Adrenal gland (tissue), 12 donors: ENCODE measurements around the gene KRTAP5-4. TPM values are rescaled to one million over a fixed set of nuclear protein-coding genes. Genes with fewer than 3 reads are reported as not detected.
"Not testable (repeated sequence)": the region's sequence is repeated elsewhere in the genome, so short reads cannot be mapped to it uniquely, and the experiment has no call there.

Experiments used
- DNase-seq, 7 donors: peaks; one replicate each; pipeline ENCODE4 v3.0.0-alpha.2; 2019 to 2020
- H3K27ac ChIP-seq, 5 donors: fragments of 200-600 bp; sonication (generic) in 4 of 5; 1 replicate in 3 of 5; 2 replicates in 2 of 5; pipeline versions ENCODE4 v1.5.1 to v1.8.0; 2016 to 2020; ENCODE audit warnings: mild to moderate bottlenecking in 1 of 5
- H3K27me3 ChIP-seq: fragments of 200-600 bp; 2 replicates; pipeline ENCODE4 v1.8.0; 2021
- H3K36me3 ChIP-seq, 2 donors: fragments of 200-600 bp; replicated peaks in 1 of 2; 1 replicate in 1 of 2; 2 replicates in 1 of 2; pipeline versions ENCODE4 v1.5.1 to v1.8.0; 2018 to 2022
- H3K4me1 ChIP-seq, 2 donors: fragments of 200-600 bp; replicated peaks in 1 of 2; 1 replicate in 1 of 2; 2 replicates in 1 of 2; pipeline versions ENCODE4 v1.5.1 to v1.8.0; 2018 to 2021
- H3K4me3 ChIP-seq, 4 donors: fragments of 200-600 bp; sonication (generic) in 3 of 4; one replicate each; pipeline ENCODE4 v1.5.1; 2016 to 2018
- H3K9me3 ChIP-seq, 3 donors: fragments of 200-600 bp; sonication (generic) in 1 of 3; replicated peaks in 1 of 3; 1 replicate in 2 of 3; 2 replicates in 1 of 3; pipeline versions ENCODE4 v1.5.1 to v1.8.0; 2016 to 2021
- POLR2A ChIP-seq, 2 donors: fragments of 450-650 bp; IDR thresholded peaks; one replicate each; pipeline ENCODE4 v1.6.1; 2017; ENCODE audit warnings: antibody characterized with exemption in 2 of 2, mild to moderate bottlenecking in 2 of 2, moderate library complexity in 1 of 2
- WGBS, 4 donors: extraction: QIAGEN DNeasy Blood & Tissue Kit in 2 of 4; methylation state at CpG; one replicate each; pipeline versions ENCODE4 v1.1.5 to v1.1.7; 2013 to 2017; 5-methylcytosine and 5-hydroxymethylcytosine counted together
- intact Hi-C, 2 donors: fragments of 100-400 bp; cut with DNase I; formaldehyde crosslinking; loops; one replicate each; pipeline versions ENCODE4 v1.14.1 to v1.15.0; 2022 to 2023
- polyA plus RNA-seq, 3 donors: library from polyadenylated mRNA; stranded (reverse); fragments of 200-250 nt in 2 of 3; fragments of 350-450 nt in 1 of 3; fragmentation: Illumina TruSeq in 1 of 3; extraction: RNeasy Lipid Tissue Mini Kit (QIAGEN cat#74804) in 1 of 3; gene quantifications; one replicate each; pipeline ENCODE4 v1.2.3, GENCODE V29; 2013 to 2014
- total RNA-seq, 9 donors: library from RNA; depleted of rRNA in 4 of 9; stranded (reverse); fragments of >200 nt in 4 of 9; fragments of 120-200 nt in 1 of 9; fragmentation: NEBNext Ultra II Directional in 1 of 9; extraction: Animal tissue kit (Norgen Biotek cat#: 25700) in 1 of 9; gene quantifications; one replicate each; pipeline versions ENCODE4 v1.1.0 to v1.2.4, GENCODE V29; 2013 to 2023
- TF ChIP-seq, protein P1 (sequence below), 6 experiments: fragments of 450-650 bp in 4 of 6; fragments of 200-600 bp in 2 of 6; sonication (generic) in 1 of 6; IDR thresholded peaks; 1 replicate in 5 of 6; 2 replicates in 1 of 6; pipeline versions ENCODE4 v1.5.1 to v1.8.0; 2016 to 2021; ENCODE audit warnings: antibody characterized with exemption in 6 of 6, mild to moderate bottlenecking in 2 of 6, moderate library complexity in 1 of 6
- donor health status: healthy with polysubstance abuse.
- donor health status: Bipolar disorder and iron deficiency.
- donor health status: DM: yes; HTN: yes; CAD: no.
- donor health status: DM: no; HTN: no; CAD: no.
- donor health status: DM: no; HTN: no; CAD: no.
- donor health status: DM: yes; HTN: yes; CAD: no.

The KRTAP5-4 gene
- total and polyA plus RNA-seq, 12 donors = not detected

DNA sequence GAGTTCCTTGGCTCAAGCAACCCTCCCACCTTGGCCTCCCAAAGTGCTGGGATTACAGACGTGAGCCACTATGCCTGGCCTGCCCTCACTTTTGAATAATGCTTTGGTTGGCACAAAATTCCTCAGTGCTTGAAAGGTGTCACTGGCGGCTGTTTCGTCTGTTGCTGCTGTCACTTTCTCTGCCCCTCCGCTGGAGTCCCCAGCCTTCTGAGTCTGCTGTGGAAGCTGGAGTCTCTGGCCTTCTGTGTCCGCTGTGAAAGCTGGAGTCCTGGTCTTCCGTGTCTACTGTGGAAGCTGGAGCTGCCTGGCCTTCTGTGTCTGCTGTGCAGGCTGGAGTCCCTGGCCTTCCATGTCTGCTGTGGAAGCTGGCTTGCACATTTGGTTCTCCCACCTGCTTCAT is 31.9 kb downstream of the KRTAP5-4 start:
- H3K27ac ChIP-seq = no peak overlapping the region
- H3K27me3 ChIP-seq = peaks cover 11% of the 10 kb centered on the region
- H3K4me3 ChIP-seq = no peak overlapping the region
- no peak for DNase-seq
- H3K4me1 ChIP-seq = no peaks in the 10 kb centered on the region
- no peaks in the 10 kb centered on the region for H3K9me3 ChIP-seq
- intact Hi-C loops = no loop called here
- TF ChIP-seq, protein P1, sequence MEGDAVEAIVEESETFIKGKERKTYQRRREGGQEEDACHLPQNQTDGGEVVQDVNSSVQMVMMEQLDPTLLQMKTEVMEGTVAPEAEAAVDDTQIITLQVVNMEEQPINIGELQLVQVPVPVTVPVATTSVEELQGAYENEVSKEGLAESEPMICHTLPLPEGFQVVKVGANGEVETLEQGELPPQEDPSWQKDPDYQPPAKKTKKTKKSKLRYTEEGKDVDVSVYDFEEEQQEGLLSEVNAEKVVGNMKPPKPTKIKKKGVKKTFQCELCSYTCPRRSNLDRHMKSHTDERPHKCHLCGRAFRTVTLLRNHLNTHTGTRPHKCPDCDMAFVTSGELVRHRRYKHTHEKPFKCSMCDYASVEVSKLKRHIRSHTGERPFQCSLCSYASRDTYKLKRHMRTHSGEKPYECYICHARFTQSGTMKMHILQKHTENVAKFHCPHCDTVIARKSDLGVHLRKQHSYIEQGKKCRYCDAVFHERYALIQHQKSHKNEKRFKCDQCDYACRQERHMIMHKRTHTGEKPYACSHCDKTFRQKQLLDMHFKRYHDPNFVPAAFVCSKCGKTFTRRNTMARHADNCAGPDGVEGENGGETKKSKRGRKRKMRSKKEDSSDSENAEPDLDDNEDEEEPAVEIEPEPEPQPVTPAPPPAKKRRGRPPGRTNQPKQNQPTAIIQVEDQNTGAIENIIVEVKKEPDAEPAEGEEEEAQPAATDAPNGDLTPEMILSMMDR (IDR thresholded peaks at IDR 0.05) = no peak
- TF ChIP-seq POLR2A (IDR thresholded peaks at IDR 0.05) = no peak
- H3K36me3 ChIP-seq = no peaks in the 10 kb centered on the region
- WGBS, 4 donors = 78 to 89% (median 85%) methylated on average over 6 of the region's 6 CpGs

- H3K4me1 ChIP-seq, H3K27ac ChIP-seq, H3K9me3 ChIP-seq, intact Hi-C loops, DNase-seq, H3K4me3 ChIP-seq, H3K36me3 ChIP-seq, H3K27me3 ChIP-seq: not testable (repeated sequence)
- WGBS, 4 donors = 23 to 34% (median 31%) methylated on average over 7 to 8 of the region's 10 CpGs
These were observed 32.6 kb downstream of the KRTAP5-4 start for GRCh38 chr11:1589191-1589963.

- TF ChIP-seq POLR2A (IDR thresholded peaks at IDR 0.05) = no peak
- TF ChIP-seq, protein P1 (IDR thresholded peaks at IDR 0.05) = no peak
- Histone ChIP-seq H3K27me3 (peaks cover 19% of the 10 kb centered on the region), H3K27ac (no peak overlapping the region), H3K36me3 (no peaks in the 10 kb centered on the region), H3K4me3 (no peak overlapping the region), H3K4me1 (no peaks in the 10 kb centered on the region), H3K9me3 (no peaks in the 10 kb centered on the region)
- no peak for DNase-seq
- intact Hi-C loops = no loop called here
- WGBS, 4 donors = 55 to 73% (median 59%) methylated on average over 2 of the region's 2 CpGs
These were observed 35.2 kb downstream of the KRTAP5-4 start for GRCh38 chr11:1586699-1587098.

GRCh38 chr11:1584661-1585370 is 37.1 kb downstream of the KRTAP5-4 start, which contains the start of gene KRTAP5-1:
KRTAP5-1 (minus strand) TSS chr11:1585283; CDS start chr11:1585249, 34 bp downstream.
- H3K27ac ChIP-seq, intact Hi-C loops, H3K9me3 ChIP-seq, DNase-seq, H3K4me1 ChIP-seq, H3K36me3 ChIP-seq, H3K4me3 ChIP-seq: not testable (repeated sequence)
- 58 to 67% methylated on average over 9 of the region's 9 CpGs; no CpG with 5 or more reads in 2 of the 4 donors for WGBS, 4 donors
- peaks cover 15% of the 10 kb centered on the region for H3K27me3 ChIP-seq

GRCh38 chr11:1582909-1583308 is 39.0 kb downstream of the KRTAP5-4 start:
- intact Hi-C loops, H3K9me3 ChIP-seq, DNase-seq, H3K27ac ChIP-seq, H3K36me3 ChIP-seq, H3K4me3 ChIP-seq, H3K4me1 ChIP-seq: not testable (repeated sequence)
- peaks cover 15% of the 10 kb centered on the region for H3K27me3 ChIP-seq
- 63 to 93% (median 71%) methylated on average over 2 of the region's 2 CpGs for WGBS, 4 donors
